GM13976 (cell line): Measurements from ENCODE around the gene CD27.

ENCODE experiments used
- DNase-seq: peaks from one replicate; pipeline ENCODE4 v3.0.0; 2012; ENCODE audit warnings: low spot score
- in situ Hi-C: fragments of 300-500 bp; cut with MboI; formaldehyde crosslinking; loops from one replicate; pipeline ENCODE4 v1.12.0; 2022; ENCODE audit warnings: low sequenced_read_pairs, mixed read lengths, inconsistent platforms; ENCODE audit not compliant: unreplicated experiment
- TF ChIP-seq, protein P1 (sequence below): IDR thresholded peaks from 2 replicates; pipeline ENCODE4 v1.5.1; 2012; ENCODE audit warnings: borderline replicate concordance, mild to moderate bottlenecking; ENCODE audit not compliant: insufficient read depth; ENCODE audit errors: extremely low read depth, missing control alignments, control extremely low read depth

The CD27 gene

GRCh38 chr12:6434205-6435140 is 10.3 kb upstream of the CD27 start:
- TF ChIP-seq, protein P1, sequence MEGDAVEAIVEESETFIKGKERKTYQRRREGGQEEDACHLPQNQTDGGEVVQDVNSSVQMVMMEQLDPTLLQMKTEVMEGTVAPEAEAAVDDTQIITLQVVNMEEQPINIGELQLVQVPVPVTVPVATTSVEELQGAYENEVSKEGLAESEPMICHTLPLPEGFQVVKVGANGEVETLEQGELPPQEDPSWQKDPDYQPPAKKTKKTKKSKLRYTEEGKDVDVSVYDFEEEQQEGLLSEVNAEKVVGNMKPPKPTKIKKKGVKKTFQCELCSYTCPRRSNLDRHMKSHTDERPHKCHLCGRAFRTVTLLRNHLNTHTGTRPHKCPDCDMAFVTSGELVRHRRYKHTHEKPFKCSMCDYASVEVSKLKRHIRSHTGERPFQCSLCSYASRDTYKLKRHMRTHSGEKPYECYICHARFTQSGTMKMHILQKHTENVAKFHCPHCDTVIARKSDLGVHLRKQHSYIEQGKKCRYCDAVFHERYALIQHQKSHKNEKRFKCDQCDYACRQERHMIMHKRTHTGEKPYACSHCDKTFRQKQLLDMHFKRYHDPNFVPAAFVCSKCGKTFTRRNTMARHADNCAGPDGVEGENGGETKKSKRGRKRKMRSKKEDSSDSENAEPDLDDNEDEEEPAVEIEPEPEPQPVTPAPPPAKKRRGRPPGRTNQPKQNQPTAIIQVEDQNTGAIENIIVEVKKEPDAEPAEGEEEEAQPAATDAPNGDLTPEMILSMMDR, result no peak
- DNase-seq, result no peak
- in situ Hi-C loops, result no loop called here

DNA sequence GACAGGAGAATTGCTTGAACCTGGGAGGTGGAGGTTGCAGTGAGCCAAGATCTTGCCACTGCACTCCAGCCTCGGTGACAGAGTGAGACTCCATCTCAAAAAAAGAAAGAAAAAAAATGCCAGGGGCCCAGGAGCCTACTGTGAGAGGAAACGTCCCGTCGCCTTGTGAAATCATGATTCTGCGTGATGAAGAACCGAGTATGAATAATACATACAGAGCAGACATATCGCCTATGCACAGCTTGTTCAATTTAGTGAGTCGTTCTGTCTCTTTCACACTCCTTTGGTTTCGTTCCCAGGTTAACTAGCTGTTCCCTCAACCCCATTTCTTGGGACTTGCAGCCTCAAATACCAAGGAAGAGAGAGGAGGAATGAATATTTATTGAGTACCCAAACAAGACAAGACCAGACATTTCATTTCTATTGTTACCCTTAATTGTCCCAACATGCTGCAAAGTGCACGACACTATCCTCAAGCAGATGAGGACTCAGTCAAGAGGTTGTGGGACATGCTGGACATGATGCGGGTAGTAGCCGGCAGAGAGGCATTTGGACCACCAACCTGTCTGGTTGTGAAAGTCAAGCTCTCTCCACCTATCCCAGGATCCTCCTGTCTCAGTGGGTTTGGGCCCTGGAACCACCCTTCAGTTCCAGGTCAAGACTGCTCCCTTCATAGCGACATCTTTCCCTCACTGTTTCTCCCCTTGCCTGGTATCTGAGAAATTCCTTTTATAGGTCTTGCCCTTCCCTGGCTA is 8.6 kb upstream of the CD27 start:
- DNase-seq, result no peak
- in situ Hi-C loops, result no loop called here

DNA sequence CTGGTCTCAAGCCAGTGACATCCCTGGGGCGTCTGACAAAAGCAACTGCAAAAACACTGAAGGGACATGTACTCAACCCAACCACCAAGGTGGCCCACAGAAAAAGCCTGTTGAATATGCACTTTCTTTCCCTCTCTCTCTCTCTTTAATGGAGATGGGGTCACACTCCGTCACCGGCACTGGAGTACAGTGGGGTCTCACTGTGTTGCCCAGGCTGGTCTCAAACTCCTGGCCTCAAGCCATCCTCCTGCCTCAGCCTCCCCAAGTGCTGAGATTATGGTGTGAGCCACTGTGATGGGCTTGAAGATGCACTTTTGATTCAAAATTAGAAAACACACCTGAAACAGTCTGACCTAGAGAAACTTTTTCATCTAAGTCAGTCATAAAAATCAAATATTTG is 7.2 kb upstream of the CD27 start:
- no peak for DNase-seq
- in situ Hi-C loops, result no loop called here
- TF ChIP-seq, protein P1, result no peak

More for the DNA sequence above, 8.6 kb upstream of the CD27 start:
- TF ChIP-seq, protein P1, result no peak

DNA sequence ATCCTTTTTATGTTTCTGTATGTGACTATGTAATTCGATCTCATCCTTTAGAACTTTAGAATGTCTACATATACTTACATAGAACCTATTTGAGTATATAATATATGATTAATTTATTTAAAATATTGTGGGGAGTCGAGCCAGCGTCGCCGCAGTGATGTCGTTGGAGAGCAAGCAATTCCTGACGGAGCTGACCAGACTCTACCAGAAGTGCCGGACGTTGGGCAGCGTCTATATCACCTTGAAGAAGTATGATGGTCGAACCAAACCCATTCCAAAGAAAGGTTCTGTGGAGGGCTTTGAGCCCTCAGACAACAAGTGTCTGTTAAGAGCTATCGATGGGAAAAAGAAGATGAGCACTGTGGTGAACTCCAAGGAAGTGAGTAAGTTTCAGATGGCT is 6.4 kb upstream of the CD27 start:
- in situ Hi-C loops, result no loop called here
- TF ChIP-seq, protein P1, result no peak
- DNase-seq, result no peak

- in situ Hi-C loops, result no loop called here
- TF ChIP-seq, protein P1, result no peak
- no peak for DNase-seq
Measured at GRCh38 chr12:6440391-6440790, 4.4 kb upstream of the CD27 start.

DNA sequence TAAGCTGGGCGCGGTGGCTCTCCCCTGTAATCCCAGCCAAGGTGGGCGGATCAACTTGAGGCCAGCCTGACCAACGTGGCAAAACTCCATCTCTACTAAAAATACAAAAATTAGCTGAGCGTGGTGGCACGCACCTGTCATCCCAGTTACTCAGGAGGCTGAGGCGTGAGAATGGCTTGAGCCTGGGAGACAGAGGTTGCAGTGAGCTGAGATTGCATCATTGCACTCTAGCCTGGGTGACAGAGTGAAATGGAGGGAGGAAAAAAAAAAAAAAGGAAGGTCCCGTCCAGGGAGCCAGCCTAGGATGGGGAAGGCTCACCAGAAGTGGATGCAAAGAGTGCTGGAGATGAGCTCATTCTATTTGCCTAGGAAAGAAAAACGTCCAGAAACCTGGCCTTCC is 1.9 kb upstream of the CD27 start:
- no peak for DNase-seq
- TF ChIP-seq, protein P1, result no peak
- in situ Hi-C loops, result no loop called here
